Right lobe of liver (tissue), 4 donors: Measurements from ENCODE around the gene HESX1.

Source experiments
- POLR2A ChIP-seq: fragments of 450-650 bp; IDR thresholded peaks from one replicate; pipeline ENCODE4 v1.6.1; 2017; ENCODE audit warnings: antibody characterized with exemption, mild to moderate bottlenecking
- TF ChIP-seq, protein P1 (sequence below), 4 donors: fragments of 200-600 bp in 3 of 4; fragments of 450-650 bp in 1 of 4; IDR thresholded peaks; one replicate each; pipeline versions ENCODE4 v1.5.1 to v1.8.0; 2016 to 2022; ENCODE audit warnings: antibody characterized with exemption in 4 of 4, mild to moderate bottlenecking in 2 of 4
- donor health status: DM: no; HTN: no; CAD: no.
- donor health status: DM: no; HTN: no; CAD: no.
- donor health status: DM: no; HTN: yes; CAD: no.

GRCh38 chr3:57151021-57151449 lies 48.7 kb downstream of the HESX1 start:
- TF ChIP-seq, protein P1, sequence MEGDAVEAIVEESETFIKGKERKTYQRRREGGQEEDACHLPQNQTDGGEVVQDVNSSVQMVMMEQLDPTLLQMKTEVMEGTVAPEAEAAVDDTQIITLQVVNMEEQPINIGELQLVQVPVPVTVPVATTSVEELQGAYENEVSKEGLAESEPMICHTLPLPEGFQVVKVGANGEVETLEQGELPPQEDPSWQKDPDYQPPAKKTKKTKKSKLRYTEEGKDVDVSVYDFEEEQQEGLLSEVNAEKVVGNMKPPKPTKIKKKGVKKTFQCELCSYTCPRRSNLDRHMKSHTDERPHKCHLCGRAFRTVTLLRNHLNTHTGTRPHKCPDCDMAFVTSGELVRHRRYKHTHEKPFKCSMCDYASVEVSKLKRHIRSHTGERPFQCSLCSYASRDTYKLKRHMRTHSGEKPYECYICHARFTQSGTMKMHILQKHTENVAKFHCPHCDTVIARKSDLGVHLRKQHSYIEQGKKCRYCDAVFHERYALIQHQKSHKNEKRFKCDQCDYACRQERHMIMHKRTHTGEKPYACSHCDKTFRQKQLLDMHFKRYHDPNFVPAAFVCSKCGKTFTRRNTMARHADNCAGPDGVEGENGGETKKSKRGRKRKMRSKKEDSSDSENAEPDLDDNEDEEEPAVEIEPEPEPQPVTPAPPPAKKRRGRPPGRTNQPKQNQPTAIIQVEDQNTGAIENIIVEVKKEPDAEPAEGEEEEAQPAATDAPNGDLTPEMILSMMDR (IDR thresholded peaks at IDR 0.05), result no peak
- TF ChIP-seq POLR2A, result no peak
